ENCODE data around the gene NOTCH4. TPM values are rescaled to one million over a fixed set of nuclear protein-coding genes. Genes with fewer than 3 reads are reported as not detected.

Gene NOTCH4
- total and polyA plus RNA-seq, 9 of the 15 experiments (the other 6 are each of a cell fraction or from before 2014, with no cell fraction given), result 0.24 to 4.3 (median 1.7) TPM

GRCh38 chr6:32175711-32176475 is 48.0 kb downstream of the NOTCH4 start, which contains the start of gene AGPAT1 (continued):
- no peak for TF ChIP-seq SREBF1 (IDR thresholded peaks at IDR 0.05; ENCODE audit: borderline replicate concordance, low read depth, low read length)
- TF ChIP-seq SIX5 (IDR thresholded peaks at IDR 0.05; ENCODE audit: borderline replicate concordance in 1 of 2, insufficient read depth in 1 of 2, low read depth in 1 of 2, low read length in 2 of 2), result no peak
- TF ChIP-seq AFF1 (IDR thresholded peaks at IDR 0.05; ENCODE audit: low read depth in 1 of 2, partially characterized antibody in 2 of 2), result peak; percentile 41 to 55
- no peak for TF ChIP-seq TSHZ1 (CRISPR knock-in tag; IDR thresholded peaks at IDR 0.05)
- TF ChIP-seq TGIF2 (CRISPR knock-in tag; IDR thresholded peaks at IDR 0.05), result peak; percentile 87; the same call in 1 of the 2 replicates
- TF ChIP-seq U2AF1 (optimal IDR thresholded peaks at IDR 0.05; ENCODE audit: low read depth, low read length), result no peak
- no peak for TF ChIP-seq RBM34 (IDR thresholded peaks at IDR 0.05; ENCODE audit: borderline replicate concordance, insufficient read depth, low read length)
- no peak; the same call in 1 of the 2 replicates for TF ChIP-seq SMARCC2 (IDR thresholded peaks at IDR 0.05; ENCODE audit: low read depth)
- no peak for TF ChIP-seq POU5F1 (IDR thresholded peaks at IDR 0.05; ENCODE audit: borderline replicate concordance, low read depth, low read length, partially characterized antibody)
- no peak for TF ChIP-seq ZBED1 (IDR thresholded peaks at IDR 0.05)
- TF ChIP-seq MAFG (tag; conservative IDR thresholded peaks at IDR 0.05), result no peak
- no peak for TF ChIP-seq MLX (CRISPR knock-in tag; conservative IDR thresholded peaks at IDR 0.05)
- TF ChIP-seq MTF1 (CRISPR knock-in tag; IDR thresholded peaks at IDR 0.05; ENCODE audit: borderline replicate concordance), result no peak
- peak; percentile 100 for TF ChIP-seq PKNOX1 (IDR thresholded peaks at IDR 0.05)
- no peak for TF ChIP-seq PPARD (CRISPR knock-in tag; IDR thresholded peaks at IDR 0.05)
- no peak for TF ChIP-seq MCM5 (IDR thresholded peaks at IDR 0.05; ENCODE audit: low read depth)

Data from K562 (cell line).